Fibroblast of skin of right quadriceps (primary cell): ENCODE results near the gene LHFPL6.

Experiments
- DNase-seq: peaks from one replicate; pipeline ENCODE4 v3.0.0-alpha.2; 2013

The LHFPL6 gene

DNA sequence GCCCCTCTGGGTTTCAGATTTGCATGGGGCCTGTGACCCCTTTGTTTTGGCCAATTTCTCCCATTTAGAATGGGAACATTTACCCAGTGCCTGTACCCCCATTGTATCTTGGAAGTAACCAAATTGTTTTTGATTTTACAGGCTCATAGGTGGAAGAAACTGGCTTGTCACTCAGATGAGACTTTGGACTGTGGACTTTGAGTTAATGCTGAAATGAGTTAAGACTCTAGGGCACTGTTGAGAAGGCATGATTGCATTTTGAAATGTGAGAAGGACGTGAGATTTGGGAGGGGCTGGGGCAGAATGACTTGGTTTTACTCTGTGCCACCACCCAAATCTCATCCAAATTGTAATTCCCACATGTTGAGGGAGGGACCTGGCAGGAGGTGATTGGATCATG, 306.0 kb downstream of the LHFPL6 start:
- no peak for DNase-seq

DNA sequence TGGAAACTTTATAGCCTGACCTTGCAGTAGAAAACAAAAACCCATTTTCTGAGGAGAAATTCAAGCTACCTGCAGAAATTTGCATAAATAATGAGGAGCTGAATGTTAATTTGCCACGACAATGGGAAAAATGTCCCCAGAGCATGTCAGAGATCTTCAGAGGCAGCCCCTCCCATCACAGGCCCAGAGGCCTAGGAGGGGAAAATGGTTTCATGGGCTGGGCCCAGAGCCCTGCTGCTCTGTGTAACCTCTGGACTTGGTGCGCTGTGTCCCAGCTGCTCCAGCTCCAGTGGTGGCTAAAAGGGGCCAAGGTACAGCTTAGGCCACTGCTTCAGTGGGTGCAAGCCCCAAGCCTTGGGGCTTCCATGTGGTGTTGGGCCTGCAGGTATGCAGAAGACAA, 306.8 kb downstream of the LHFPL6 start:
- no peak for DNase-seq
